A673 (cell line): ENCODE measurements around the gene ESRRG.

Experiments
- EZH2 ChIP-seq: fragments of 200-600 bp; sonication (generic); IDR thresholded peaks from 2 replicates; pipeline ENCODE4 v1.6.1; 2017; ENCODE audit warnings: borderline replicate concordance, low read depth, mild to moderate bottlenecking, mixed read lengths, antibody characterized with exemption, low read length; ENCODE audit not compliant: poor library complexity, severe bottlenecking
- TF ChIP-seq, protein P1 (sequence below): fragments of 300-800, 200-600 bp; sonication (generic); conservative IDR thresholded peaks from 2 replicates; pipeline ENCODE4 v1.5.1; 2017; ENCODE audit warnings: low read depth, mild to moderate bottlenecking, antibody characterized with exemption, low read length, moderate library complexity, mixed read lengths

DNA sequence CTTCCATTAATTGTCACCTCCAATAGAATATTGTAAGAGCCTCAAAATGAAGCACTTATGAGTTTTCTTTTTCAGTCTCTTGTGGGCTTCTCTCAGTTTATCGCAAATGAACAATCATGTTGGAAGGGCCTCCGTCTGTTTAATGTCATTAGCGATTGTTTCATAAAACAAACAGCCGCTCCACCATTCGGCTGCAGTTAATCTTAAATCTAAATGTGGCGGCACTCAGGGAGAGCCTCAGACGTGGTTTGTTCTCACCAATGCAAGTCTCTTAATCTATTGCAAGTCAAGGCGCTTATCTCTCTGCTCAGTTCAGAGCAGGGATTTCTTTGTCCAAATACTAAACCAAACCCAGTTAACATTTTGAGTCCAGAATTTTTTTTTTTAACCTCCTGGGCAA is 34.9 kb upstream of the ESRRG start:
- TF ChIP-seq, protein P1, sequence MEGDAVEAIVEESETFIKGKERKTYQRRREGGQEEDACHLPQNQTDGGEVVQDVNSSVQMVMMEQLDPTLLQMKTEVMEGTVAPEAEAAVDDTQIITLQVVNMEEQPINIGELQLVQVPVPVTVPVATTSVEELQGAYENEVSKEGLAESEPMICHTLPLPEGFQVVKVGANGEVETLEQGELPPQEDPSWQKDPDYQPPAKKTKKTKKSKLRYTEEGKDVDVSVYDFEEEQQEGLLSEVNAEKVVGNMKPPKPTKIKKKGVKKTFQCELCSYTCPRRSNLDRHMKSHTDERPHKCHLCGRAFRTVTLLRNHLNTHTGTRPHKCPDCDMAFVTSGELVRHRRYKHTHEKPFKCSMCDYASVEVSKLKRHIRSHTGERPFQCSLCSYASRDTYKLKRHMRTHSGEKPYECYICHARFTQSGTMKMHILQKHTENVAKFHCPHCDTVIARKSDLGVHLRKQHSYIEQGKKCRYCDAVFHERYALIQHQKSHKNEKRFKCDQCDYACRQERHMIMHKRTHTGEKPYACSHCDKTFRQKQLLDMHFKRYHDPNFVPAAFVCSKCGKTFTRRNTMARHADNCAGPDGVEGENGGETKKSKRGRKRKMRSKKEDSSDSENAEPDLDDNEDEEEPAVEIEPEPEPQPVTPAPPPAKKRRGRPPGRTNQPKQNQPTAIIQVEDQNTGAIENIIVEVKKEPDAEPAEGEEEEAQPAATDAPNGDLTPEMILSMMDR: no peak
- no peak for TF ChIP-seq EZH2
